HT-29 (cell line): ENCODE measurements around the gene ZMYND11. TPM values are rescaled to one million over a fixed set of nuclear protein-coding genes. Genes with fewer than 3 reads are reported as not detected.

Experiments
- DNase-seq: peaks from one replicate; pipeline ENCODE4 v3.0.0-alpha.2; 2015; ENCODE audit warnings: low spot score
- total RNA-seq: library from RNA; depleted of rRNA; stranded (reverse); fragments of >200 nt; shearing (Covaris generic); gene quantifications from 2 replicates; pipeline ENCODE4 v1.2.3, GENCODE V29; 2014

The ZMYND11 gene
- total RNA-seq, 1 experiment from 2014 or later, result 24.2 TPM

DNA sequence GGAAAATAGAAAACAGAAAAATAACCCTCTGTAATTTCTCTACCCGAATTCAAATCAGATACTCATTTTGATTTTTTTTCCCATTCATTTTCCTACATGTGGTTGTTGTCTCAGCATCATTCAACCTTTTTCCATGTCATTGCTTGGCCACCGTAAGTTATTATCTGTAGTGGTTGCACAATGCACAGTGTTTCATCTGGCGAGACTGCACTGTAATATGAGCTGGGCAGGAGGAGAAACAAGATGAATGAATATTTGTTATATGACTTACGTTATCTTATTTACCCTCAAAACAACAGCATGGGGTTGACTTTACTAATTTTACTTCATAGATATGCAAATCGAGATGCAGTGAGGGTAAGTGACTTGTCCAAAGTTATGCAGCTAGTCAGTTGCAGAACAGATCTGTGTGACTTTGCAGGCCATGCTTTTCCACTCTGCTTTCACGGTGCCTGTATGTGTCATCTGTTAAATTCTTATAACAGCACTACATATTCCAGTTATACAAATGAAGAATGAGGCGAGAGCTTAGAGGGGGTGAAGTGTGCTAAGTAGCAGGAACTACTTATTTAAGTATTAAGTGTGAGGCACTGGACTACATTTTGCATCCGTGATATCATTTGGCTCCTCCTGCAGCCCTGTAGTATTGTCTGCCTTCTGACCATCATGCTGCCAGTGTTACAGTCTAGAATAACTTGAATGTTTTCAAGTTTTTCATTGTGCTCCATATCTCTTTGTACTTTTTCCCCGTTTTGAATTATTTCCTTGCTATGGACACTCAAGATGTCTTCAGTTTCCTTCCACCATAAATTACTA is 56.7 kb downstream of the ZMYND11 start:
- DNase-seq, result no peak

DNA sequence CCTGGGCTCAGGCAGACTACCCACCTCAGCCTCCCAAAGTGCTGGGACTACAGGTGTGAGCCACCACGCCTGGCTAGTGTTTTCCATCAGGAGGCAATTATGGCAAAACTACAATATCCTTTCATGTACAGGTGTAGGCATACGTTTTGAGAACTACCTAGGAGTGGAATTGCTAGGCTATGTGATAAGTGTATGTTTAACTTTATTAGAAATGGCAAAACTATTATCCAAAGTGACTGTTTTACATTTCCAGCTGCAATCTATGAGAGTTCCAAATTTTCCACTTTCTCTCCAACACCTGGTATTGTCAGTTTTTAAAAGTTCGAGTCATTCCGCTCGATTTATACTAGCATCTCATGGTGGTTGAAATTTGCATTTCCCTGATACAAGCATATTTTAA is 59.0 kb downstream of the ZMYND11 start:
- DNase-seq, result no peak

DNA sequence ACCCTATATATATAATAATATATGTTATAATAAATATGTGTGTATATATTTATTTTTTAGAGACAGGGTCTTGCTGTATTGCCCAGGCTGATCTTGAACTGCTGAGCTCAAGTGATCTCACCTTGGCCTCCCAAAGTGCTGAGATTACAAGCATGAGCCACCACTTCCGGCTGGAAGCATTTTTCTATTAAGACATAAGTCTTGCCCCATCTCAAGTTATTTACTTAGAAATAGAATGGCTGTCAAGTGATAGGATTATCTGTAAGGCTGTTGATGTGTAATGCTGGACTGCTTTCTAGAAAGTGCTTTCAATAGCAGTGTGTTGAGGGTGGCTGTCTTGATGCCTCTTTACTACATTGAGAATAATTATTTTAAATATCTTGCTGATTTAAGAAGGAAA is 65.2 kb downstream of the ZMYND11 start:
- DNase-seq, result no peak

DNA sequence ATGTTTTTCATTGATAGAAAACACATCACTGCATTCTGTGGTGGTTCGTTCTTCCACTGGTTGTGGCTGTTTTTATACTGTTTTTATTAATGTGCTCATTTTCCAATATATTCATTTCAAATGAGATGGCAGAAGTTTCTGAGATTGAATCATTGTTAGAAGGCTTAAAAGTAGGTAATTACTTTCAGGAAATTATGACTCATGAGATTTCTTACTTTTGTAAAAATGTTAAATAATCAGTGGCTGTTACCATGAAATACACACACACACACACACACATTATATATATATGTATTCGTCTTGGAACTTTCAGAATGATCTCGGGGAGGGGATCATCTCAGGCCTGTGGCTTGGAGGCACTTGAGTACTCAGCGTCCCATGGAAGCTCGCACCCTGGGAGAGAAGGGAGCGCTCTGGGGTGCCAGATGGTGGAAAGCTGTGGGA is 66.1 kb downstream of the ZMYND11 start:
- no peak for DNase-seq

DNA sequence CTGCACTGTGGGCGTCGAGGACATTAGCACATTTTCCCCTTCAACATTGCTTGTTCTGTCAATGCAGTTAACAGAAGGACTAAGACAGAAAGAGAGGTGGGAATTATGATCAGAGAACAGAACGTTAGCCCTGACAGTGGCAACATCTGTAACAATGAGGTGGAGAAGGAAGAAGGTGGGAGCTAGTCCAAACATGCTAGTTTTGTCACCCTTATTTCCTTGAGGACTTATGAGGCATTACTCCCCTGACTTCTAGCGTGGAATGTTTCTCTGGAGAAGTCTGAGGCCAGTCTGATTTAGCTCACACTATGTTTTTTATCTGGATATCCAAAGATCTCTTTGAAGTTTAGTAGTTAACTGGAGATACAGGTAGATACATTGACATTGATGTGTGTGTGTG is 73.4 kb downstream of the ZMYND11 start:
- DNase-seq, result no peak

DNA sequence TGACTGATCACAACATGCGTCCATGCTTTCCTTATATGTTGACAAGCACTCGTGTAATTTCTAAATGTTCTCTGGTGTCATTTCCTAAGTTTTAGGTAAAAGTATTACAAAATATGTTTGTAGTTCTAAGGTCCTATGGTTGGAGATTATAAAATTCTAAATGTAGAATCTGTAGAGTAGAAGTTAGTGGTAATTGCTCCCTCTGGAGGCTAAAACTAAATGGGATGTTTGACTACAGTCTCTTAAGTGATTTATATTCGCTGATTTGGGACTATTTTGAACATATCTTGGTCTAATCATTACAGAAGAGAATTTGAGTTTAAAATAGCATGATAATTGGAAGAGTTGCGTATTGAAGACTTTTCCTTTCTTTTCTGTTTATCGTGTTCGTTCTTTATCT is 74.1 kb downstream of the ZMYND11 start:
- DNase-seq, result peak; percentile 17

DNA sequence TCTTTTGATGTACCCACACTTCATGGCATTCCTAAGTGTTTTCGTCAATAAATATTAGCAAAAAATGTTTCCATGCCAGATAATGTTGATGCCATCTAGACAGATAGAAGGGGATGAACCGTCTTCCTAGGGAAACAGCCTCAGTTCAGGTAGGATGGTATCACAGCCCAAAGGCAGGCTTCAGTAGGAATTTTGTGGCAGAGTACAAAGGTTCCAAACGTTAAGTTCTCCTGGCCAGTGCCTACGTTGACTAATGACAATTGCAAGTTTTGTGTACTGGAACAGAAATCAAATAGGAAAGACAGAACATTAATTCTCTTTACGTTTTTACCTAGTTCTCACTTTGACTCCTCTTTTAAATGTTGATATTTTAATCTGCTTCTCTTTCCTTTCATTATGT is 75.0 kb downstream of the ZMYND11 start:
- DNase-seq, result no peak

DNA sequence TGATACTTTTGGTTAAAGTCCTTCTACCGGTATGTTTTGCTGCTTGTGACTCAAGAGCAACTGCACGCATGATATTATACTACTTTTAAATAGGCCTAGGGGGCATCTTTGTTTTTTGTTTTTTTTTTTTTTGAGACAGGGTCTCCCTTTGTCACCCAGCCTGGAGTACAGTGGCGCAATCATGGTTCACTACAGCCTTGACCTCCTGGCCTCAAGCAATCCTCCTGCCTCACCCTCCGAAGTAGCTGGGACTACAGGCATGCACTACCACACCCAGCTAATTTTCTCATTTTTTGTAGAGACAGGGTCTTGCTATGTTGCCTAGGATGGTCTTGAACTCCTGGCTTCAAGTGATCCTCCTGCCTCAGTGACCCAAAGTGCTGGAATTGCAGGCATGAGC is 80.2 kb downstream of the ZMYND11 start:
- no peak for DNase-seq

DNA sequence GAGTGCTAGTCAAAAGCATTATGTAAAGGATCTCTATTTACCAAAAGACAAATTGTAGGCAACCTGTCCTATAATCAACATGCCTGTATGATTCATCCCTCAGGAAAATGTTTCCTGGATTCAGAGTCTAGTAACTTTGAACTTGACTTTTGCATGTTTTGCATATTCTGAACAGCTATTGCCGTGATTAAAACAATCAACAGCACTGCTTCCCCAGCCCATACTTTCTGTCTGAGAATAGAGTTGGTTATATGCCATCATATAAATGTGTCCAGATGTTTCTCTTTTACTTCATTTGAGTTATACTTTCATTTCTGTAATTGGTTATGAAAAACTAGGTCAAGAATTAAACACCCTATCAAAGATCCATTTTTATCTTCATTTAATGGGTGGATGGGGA is 83.5 kb downstream of the ZMYND11 start:
- DNase-seq, result no peak

DNA sequence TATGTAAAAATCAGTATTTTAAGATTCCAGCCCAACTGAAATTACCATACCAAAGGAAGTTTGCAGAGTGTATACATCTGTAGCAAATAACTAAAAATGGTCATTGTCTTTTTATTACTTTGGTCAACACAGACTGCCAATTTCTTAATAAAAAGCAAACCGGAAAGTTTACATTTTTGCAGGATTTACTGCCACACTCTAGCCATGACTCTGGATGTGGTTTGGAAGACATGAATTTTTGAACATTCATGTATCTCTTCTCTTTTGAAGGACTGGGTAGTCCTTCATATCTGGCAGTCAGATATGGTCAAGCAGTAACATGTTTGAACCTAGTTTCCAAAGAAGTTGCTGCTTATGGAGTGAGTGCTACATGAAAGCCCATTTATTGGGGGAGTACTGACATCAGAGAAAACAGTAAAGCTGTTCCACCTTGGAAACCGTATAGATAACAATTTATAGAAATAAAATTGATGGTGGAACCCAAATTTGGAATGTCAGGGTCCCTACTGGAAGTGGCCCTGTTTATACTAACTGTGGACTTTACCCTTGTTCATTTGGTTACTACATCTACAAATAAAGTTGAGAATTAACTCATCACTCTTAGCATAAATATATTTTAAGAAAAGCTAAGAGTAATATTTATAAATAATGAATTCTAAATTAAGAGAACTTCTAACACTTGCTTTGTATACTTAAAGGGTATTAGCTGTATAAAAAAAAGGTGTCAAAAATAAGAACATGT is 84.6 kb downstream of the ZMYND11 start:
- DNase-seq, result no peak

DNA sequence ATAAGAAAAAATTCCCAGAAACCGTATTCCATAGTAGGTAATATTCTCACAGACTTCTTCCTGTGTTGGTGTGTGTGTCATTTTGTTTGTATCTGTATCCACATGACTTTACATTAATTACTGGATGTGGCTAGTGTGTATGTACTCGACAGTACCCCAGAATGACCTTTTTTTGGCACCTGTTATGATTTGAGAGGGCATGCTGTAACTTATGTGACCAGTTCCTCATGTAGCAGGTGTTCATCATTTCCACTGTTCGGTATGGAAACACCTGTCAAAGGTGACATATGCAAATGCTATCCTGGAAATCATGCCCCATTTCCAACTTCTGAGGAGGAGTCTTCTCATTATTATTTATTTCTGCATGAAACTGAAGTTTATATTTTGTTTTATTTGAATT is 89.3 kb downstream of the ZMYND11 start:
- no peak for DNase-seq

DNA sequence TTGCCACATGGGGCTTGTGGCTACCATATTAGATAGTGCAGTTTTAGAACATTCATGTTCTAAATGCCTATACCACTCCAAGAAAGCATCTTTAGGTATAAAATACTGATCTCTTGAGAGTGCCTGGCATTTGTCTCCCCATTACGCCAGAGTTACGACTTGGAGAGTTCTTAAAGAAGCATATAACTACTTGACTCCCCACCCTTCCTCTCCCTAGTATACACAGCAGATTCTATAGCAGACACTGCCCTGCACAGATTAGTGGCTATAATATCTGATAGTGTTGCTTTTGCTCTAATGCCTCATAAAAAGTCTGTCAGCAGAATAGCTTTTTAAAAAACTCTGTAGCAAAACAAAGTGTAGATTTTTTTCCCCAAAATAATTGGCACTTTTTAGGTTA is 90.8 kb downstream of the ZMYND11 start:
- DNase-seq, result no peak

DNA sequence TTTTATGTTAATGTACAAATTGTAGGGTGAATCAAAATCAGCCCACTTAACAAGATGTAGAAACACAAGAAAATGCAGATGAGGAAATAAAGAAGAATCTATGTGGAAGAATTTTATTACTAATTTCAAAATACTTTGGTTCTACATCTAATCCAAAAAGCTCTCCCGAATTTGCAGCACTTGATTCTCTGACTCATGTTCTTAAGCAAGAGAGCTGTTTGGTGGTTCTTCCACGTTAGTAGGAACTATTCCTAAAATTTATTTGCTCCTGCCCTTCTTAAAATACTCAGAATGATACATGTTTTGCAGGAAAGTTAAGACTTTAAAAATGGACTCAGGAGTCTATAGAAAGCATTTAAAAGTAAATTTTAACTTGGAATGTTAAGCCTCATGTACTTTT is 91.8 kb downstream of the ZMYND11 start:
- DNase-seq, result no peak

DNA sequence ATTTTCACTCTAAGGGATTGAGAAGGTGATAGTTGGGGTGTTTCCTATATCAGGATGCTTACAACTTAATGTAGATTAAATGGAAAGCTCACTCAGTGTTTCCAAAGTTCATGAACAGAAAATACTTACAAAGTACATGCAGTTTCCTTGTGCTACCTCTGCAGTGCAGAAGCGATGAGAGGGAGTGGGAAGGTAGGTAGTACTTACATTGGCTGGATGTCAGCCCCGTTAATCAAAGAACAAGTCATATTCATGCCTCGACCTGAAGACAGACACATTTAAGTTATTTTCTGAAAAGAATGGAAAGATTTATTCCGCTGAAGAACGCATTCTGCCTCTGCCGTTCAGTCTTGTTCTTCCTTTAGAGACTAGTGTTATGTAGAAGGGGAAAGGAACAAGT is 93.1 kb downstream of the ZMYND11 start:
- no peak for DNase-seq

DNA sequence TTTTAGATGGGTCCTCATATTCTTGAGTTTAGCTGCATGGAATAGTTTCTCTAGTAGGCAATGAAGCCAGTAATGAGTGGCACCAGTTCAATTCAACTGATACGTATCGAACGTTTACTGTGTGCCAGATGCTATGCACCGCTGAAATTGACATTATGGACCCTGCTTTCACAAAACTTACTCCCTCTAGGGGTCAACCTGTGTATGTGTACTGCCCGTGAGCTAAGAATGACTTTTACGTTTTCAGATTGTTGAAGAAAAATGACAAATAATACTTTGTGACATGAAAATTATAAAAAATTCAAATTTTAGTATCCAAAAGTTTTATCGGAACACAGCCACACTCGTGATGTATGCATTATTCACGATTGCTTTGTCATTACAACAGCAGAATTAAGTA is 95.5 kb downstream of the ZMYND11 start:
- peak; percentile 6 for DNase-seq

DNA sequence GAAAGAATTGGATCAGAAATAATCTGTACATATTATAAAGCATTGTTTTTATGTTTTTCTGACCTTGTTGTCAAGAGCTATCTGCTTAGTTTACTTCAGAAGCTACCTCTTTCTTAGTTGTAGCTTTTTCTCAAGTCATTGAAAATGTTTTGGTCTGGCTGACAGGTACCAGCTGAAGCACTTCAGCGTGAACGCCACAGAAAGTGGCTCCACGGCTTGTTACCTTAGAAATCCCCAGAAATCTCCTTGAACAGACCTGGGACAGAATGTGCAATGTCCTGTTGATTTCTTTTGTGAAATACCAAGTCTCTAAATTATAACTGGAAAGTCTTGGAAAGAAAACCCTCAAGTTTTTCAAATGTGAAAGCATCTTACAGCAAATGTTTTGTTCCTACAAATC is 96.8 kb downstream of the ZMYND11 start:
- no peak for DNase-seq

DNA sequence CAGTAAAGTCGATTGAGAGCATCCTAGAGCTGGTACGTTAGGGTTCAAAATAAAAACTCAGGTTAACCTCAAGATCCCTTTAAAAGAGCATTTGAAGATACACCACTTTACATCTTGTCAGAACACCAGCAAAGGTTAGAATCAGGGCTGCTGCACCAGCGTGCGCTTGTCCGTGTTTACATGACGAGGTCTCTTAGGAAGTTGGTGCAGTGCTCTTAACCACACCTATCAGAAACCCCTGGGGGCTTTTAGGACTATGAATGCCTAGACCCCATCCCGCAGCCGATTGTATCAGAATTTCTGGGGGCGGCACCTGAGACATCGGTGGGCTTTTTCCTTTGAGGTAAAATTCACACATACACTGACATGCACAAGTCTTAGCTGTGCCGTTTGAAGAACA is 97.6 kb downstream of the ZMYND11 start:
- no peak for DNase-seq

DNA sequence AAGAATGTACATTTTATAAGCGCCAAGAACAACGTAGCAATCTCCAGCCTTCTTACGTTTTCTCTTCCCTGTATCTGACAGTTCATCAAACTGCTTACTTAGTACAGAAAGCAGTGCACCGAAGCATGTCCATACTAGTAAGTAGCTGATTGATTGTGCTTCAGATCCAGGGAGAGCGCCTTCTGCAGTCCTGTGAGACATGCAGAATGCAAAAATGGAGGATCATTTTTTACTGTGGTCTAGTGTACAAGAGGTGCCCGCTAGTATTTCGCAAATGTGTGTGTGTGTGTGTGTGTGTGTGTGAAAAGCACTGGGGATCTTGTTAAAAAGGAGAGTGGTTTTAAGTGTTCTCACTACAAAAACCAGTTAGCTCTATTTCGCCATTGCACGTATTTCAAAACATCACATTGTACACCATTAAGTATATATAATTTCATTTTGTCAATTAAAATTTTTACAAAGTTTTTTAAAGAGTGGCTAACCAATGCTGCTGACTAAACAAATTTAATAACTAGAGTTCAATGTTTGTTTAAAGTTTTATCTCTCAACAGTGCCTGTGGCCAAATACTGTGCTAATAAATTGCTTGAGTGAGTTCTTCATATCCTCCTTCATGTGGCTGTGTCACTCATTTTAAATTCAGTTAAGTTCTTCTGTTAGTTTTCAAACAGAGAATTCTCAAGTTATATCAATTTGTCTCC is 99.6 kb downstream of the ZMYND11 start:
- no peak for DNase-seq

DNA sequence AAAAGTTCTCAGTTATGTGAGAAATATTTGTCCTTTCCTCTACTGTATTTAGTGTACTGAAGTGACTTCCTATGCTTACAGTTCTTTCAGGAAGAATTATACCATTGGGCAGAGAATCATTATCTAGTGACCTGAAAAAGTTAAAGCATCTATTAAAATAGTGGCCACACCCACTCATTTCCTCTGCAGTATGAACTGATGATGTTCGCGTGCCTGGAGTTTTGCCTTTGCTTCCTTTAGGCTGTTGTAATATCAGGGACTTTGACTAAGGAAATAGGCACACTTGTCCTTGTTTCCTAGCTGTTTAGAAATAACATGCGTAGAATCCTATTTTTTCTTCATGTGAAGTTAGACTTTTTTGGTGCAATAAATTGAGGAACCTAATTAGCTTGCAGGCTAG is 100.7 kb downstream of the ZMYND11 start:
- no peak for DNase-seq

DNA sequence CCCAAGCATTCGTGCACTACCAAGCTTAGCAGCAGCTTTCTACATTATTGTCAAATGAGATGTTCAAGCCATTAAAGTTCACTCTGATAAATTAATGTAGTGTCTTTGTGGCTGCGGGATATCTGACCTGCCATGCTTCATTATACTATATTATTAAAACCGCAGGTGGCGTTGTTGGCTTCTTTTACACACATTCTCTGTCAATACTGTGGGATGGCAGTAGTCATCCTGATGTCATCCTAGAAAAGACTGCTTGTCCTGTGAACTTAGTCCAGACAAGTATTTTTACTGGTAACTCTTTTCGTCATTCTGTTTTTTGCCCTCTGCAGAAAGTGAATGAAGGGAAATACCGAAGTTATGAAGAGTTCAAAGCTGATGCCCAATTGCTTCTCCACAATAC is 103.9 kb downstream of the ZMYND11 start:
- peak; percentile 42 for DNase-seq

DNA sequence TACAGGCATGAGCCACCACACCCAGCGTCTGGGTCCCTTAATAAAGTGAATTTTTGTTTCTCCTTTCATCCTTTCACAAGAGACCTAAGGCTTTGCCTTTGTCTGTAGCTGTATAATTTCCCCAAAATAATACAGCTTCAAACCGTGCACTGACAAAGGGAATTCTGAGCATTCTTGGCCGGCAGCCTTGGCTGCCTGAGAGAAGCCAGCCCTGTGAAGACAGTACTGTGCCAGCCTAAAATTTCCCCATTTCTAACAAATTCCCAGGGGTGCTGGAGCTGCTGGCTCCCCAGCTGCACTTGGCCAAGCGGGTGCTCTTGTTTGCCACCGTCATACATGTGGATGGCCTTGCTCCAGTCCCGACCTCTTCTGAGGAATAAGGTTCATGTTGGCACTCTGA is 106.2 kb downstream of the ZMYND11 start:
- no peak for DNase-seq

DNA sequence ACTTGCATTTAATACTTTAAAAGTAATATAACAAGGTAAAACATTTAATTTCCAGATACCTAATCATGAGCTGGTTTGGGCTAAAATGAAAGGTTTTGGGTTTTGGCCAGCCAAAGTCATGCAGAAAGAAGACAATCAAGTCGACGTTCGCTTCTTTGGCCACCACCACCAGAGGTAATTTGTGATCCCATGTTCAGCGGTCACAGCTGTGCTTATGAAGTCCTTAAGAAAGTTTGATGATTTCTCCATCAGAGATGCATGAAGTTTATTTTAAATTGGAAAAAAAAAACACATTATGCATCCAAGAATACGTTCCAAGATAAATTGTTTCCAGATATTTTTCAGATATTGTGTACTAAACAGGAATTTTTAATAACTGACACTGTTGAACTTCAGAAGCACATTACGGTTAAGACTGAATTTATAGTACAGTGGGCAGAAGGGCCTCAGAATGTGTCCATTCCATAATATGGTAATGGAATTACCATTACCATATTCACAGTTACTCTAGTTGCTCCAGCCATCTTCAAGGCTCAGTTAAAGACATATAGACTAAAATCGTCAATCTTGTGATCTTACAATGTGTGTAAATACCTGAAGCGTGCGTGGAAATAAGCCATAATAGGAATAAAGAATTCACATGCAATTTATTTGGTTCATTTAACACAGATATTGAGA is 106.8 kb downstream of the ZMYND11 start:
- no peak for DNase-seq
